SK-N-SH (cell line): ENCODE results near the gene TTC14. TPM values are rescaled to one million over a fixed set of nuclear protein-coding genes. Genes with fewer than 3 reads are reported as not detected.
A peak's percentile ranks its signal among the peaks of the same experiment; 100 is the strongest.

Source experiments
- CTCF ChIA-PET: fragments of 300-600, 350-600 bp; formaldehyde crosslinking; extraction: SDS; loops from one replicate; lab custom pipeline; 2021; lab: Yijun Ruan, JAX
- POLR2A ChIA-PET: fragments of 350-600 bp; sonication (Branson Sonifier 250); formaldehyde crosslinking; extraction: SDS; loops from one replicate; lab custom pipeline; 2020; ENCODE audit warnings: antibody characterized with exemption, inconsistent platforms; lab: Yijun Ruan, JAX
- DNase-seq: peaks from one replicate; pipeline ENCODE4 v3.0.0; 2012
- H2AFZ ChIP-seq: fragments of 200-600 bp; sonication (generic); 2 replicates; pipeline ENCODE4 v1.8.1; 2016; ENCODE audit warnings: antibody characterized with exemption, mild to moderate bottlenecking, low read depth
- H3F3A ChIP-seq: fragments of 200-600 bp; sonication (generic); replicated peaks from 2 replicates; pipeline ENCODE3; 2016; ENCODE audit warnings: antibody characterized with exemption, mild to moderate bottlenecking; ENCODE audit not compliant: insufficient read depth
- H3K27ac ChIP-seq, 2 experiments: fragments of 200-500 bp in 1 of 2; fragments of 200-600 bp in 1 of 2; sonication (Bioruptor generic) in 1 of 2; sonication (generic), shearing (Covaris generic) in 1 of 2; 2 replicates each; pipeline versions ENCODE4 v1.5.1 to v1.6.1; 2014 to 2016; ENCODE audit warnings: low read depth in 2 of 2, inconsistent platforms in 1 of 2, low read length in 1 of 2, mild to moderate bottlenecking in 1 of 2, mixed read lengths in 1 of 2
- H3K27me3 ChIP-seq: fragments of 200-600 bp; sonication (generic), shearing (Covaris generic); 2 replicates; pipeline ENCODE4 v1.6.1; 2016; ENCODE audit warnings: mixed run types; ENCODE audit not compliant: insufficient read depth
- H3K36me3 ChIP-seq, 2 experiments: fragments of 200-500 bp in 1 of 2; fragments of 200-600 bp in 1 of 2; sonication (Bioruptor generic) in 1 of 2; sonication (generic) in 1 of 2; replicated peaks in 1 of 2; 2 replicates each; pipeline versions ENCODE3 to v1.5.1; 2014 to 2016; ENCODE audit warnings: low read length in 1 of 2, mild to moderate bottlenecking in 1 of 2; ENCODE audit not compliant: insufficient read depth in 2 of 2, control insufficient read depth in 1 of 2
- H3K4me1 ChIP-seq, 2 experiments: fragments of 200-500 bp in 1 of 2; fragments of 200-600 bp in 1 of 2; sonication (Bioruptor generic) in 1 of 2; sonication (generic), shearing (Covaris generic) in 1 of 2; 2 replicates each; pipeline versions ENCODE4 v1.5.1 to v1.6.1; 2014 to 2016; ENCODE audit warnings: low read depth in 1 of 2, low read length in 1 of 2, mixed run types in 1 of 2; ENCODE audit not compliant: insufficient read depth in 2 of 2, control insufficient read depth in 1 of 2
- H3K4me2 ChIP-seq: fragments of 200-600 bp; sonication (generic), shearing (Covaris generic); 2 replicates; pipeline ENCODE4 v1.6.1; 2017; ENCODE audit warnings: mixed run types
- H3K4me3 ChIP-seq, 2 experiments: fragments of 200-500 bp in 1 of 2; fragments of 200-600 bp in 1 of 2; sonication (Bioruptor generic) in 1 of 2; sonication (generic), shearing (Covaris generic) in 1 of 2; 2 replicates each; pipeline versions ENCODE4 v1.5.1 to v1.8.1; 2014 to 2016; ENCODE audit warnings: low read depth in 2 of 2, inconsistent platforms in 1 of 2, low read length in 1 of 2, mild to moderate bottlenecking in 1 of 2, mixed read lengths in 1 of 2, moderate library complexity in 1 of 2
- H3K79me2 ChIP-seq: fragments of 200-600 bp; sonication (generic); 2 replicates; pipeline ENCODE4 v1.8.1; 2017; ENCODE audit warnings: mild to moderate bottlenecking; ENCODE audit not compliant: insufficient read depth
- H3K9ac ChIP-seq: fragments of 200-600 bp; sonication (generic); 2 replicates; pipeline ENCODE4 v1.6.1; 2017; ENCODE audit warnings: mixed run types
- H3K9me2 ChIP-seq: fragments of 200-600 bp; sonication (generic); 2 replicates; pipeline ENCODE4 v1.6.1; 2017; ENCODE audit warnings: mixed run types
- H3K9me3 ChIP-seq: fragments of 200-600 bp; sonication (generic); 2 replicates; pipeline ENCODE4 v1.6.1; 2017; ENCODE audit warnings: mixed run types, mild to moderate bottlenecking, moderate library complexity
- H4K20me1 ChIP-seq: fragments of 200-600 bp; sonication (generic); 2 replicates; pipeline ENCODE4 v1.6.1; 2017; ENCODE audit warnings: mild to moderate bottlenecking, mixed run types; ENCODE audit not compliant: insufficient read depth
- CHD2 ChIP-seq: fragments of 150-350 bp; IDR thresholded peaks from 2 replicates; pipeline ENCODE4 v1.6.1; 2018; ENCODE audit warnings: low read length; ENCODE audit not compliant: partially characterized antibody
- GATA2 ChIP-seq: sonication (generic); formaldehyde crosslinking; IDR thresholded peaks from 2 replicates; pipeline ENCODE4 v1.5.0; 2020; ENCODE audit warnings: mild to moderate bottlenecking, missing genetic modification reagents
- JUND ChIP-seq: IDR thresholded peaks from 2 replicates; pipeline ENCODE4 v1.4.0; 2012
- MEF2A ChIP-seq: IDR thresholded peaks from 2 replicates; pipeline ENCODE4 v1.4.0; 2012; ENCODE audit warnings: low read depth, borderline replicate concordance
- MXI1 ChIP-seq: IDR thresholded peaks from 2 replicates; pipeline ENCODE4 v1.6.1; 2012; ENCODE audit warnings: mild to moderate bottlenecking, low read depth, low read length, improper control_type of control experiment
- NFIC ChIP-seq: IDR thresholded peaks from 2 replicates; pipeline ENCODE4 v1.4.0; 2012; ENCODE audit warnings: borderline replicate concordance
- NRF1 ChIP-seq: IDR thresholded peaks from 2 replicates; pipeline ENCODE4 v1.6.1; 2012; ENCODE audit warnings: low read depth, mild to moderate bottlenecking, low read length
- PBX3 ChIP-seq: IDR thresholded peaks from 2 replicates; pipeline ENCODE4; 2012
- POLR2AphosphoS5 ChIP-seq: IDR thresholded peaks from 2 replicates; pipeline ENCODE4 v1.6.1; 2012; ENCODE audit warnings: low read depth, low read length
- RAD21 ChIP-seq: IDR thresholded peaks from 2 replicates; pipeline ENCODE4 v1.6.1; 2012; ENCODE audit warnings: mild to moderate bottlenecking, low read length
- SIN3A ChIP-seq: IDR thresholded peaks from 2 replicates; pipeline ENCODE4 v1.6.1; 2012; ENCODE audit warnings: low read depth, mild to moderate bottlenecking, low read length, moderate library complexity, borderline replicate concordance
- TCF12 ChIP-seq: IDR thresholded peaks from 2 replicates; pipeline ENCODE4 v1.4.0; 2012
- USF2 ChIP-seq: fragments of 150-350 bp; IDR thresholded peaks from 2 replicates; pipeline ENCODE4 v1.6.1; 2017; ENCODE audit warnings: antibody characterized with exemption, low read length, low read depth, borderline replicate concordance
- ZBTB33 ChIP-seq: IDR thresholded peaks from 2 replicates; pipeline ENCODE4 v1.4.0; 2012; ENCODE audit warnings: low read depth, borderline replicate concordance
- WGBS: methylation state at CpG from one replicate; pipeline ENCODE4 v1.1.6; 2017; ENCODE audit warnings: low lambda C conversion rate; 5-methylcytosine and 5-hydroxymethylcytosine counted together
- polyA plus RNA-seq, 3 experiments: library from polyadenylated mRNA; depleted of rRNA; stranded (reverse); fragments of >200 nt; gene quantifications; 2 replicates each; pipeline ENCODE4 v1.2.3, GENCODE V29; 2012

TTC14 gene
- polyA plus RNA-seq, 1 of the 3 experiments (the other 2 are of a cell fraction), result 20.6 TPM

- peak; percentile 99 for TF ChIP-seq ZBTB33
- no peak for TF ChIP-seq NFIC
- no peak for TF ChIP-seq TCF12
- TF ChIP-seq JUND, result no peak
- TF ChIP-seq POLR2AphosphoS5, result peak; percentile 97
- TF ChIP-seq MXI1, result peak; percentile 39
- TF ChIP-seq RAD21, result peak; percentile 6; the same call in 1 of the 2 replicates
- TF ChIP-seq USF2, result no peak
- peak; percentile 99 for TF ChIP-seq CHD2
- TF ChIP-seq NRF1, result no peak
- peak; percentile 83; the same call in 1 of the 2 replicates for TF ChIP-seq SIN3A
- no peak for TF ChIP-seq GATA2
- peak; percentile 45 for TF ChIP-seq PBX3
These were observed at the start of gene TTC14 (continued) for GRCh38 chr3:180601688-180602666.

- POLR2A ChIA-PET, result no interaction called here
- H3F3A ChIP-seq, result no peaks in the 10 kb centered on the region
- H3K36me3 ChIP-seq, result no peaks in the 10 kb centered on the region
- H3K9me2 ChIP-seq, result no peaks in the 10 kb centered on the region
- TF ChIP-seq MEF2A, result no peak
- no peaks in the 10 kb centered on the region for H4K20me1 ChIP-seq
- no peaks in the 10 kb centered on the region for H3K9me3 ChIP-seq
- H2AFZ ChIP-seq, result no peak overlapping the region
- H3K4me1 ChIP-seq, result no peaks in the 10 kb centered on the region
- no peaks in the 10 kb centered on the region for H3K79me2 ChIP-seq
- no peaks in the 10 kb centered on the region for H3K27me3 ChIP-seq
- no peak overlapping the region for H3K4me2 ChIP-seq
- no peak overlapping the region for H3K27ac ChIP-seq
- no peak for DNase-seq
- no peak overlapping the region for H3K9ac ChIP-seq
- WGBS, result 60% methylated on average over 4 of the region's 4 CpGs
- CTCF ChIA-PET, result no interaction called here
- H3K4me3 ChIP-seq, result no peak overlapping the region
These were observed 38.6 kb upstream of the TTC14 start for GRCh38 chr3:180563406-180563805.
